B cell (primary cell): ENCODE measurements around the gene ENO2. TPM values are rescaled to one million over a fixed set of nuclear protein-coding genes. Genes with fewer than 3 reads are reported as not detected.

ENCODE experiments used
- ATAC-seq: fragments of 200-7000 bp; cut with Tn5 transposase; one replicate; pipeline ENCODE4 v1.10.0; 2021; ENCODE audit warnings: low read depth, mild to moderate bottlenecking, moderate number of reproducible peaks, moderate library complexity
- CTCF ChIA-PET: fragments of 350-600 bp; sonication (Branson Sonifier 250); formaldehyde crosslinking; loops from one replicate; lab custom pipeline; 2021; ENCODE audit warnings: antibody characterized with exemption, inconsistent platforms; lab: Charles Lee
- POLR2A ChIA-PET: fragments of 350-600 bp; sonication (Branson Sonifier 250); formaldehyde crosslinking; loops from one replicate; lab custom pipeline; 2021; ENCODE audit warnings: antibody characterized with exemption; lab: Charles Lee
- DNase-seq: peaks from one replicate; pipeline ENCODE4 v3.0.0; 2013
- H2AFZ ChIP-seq: 2 replicates; pipeline ENCODE4 v1.6.1; 2012; ENCODE audit warnings: mild to moderate bottlenecking, low read depth, low read length; ENCODE audit not compliant: insufficient read depth, poor library complexity, severe bottlenecking
- H3K27ac ChIP-seq, 2 donors: 1 replicate in 1 of 2; 2 replicates in 1 of 2; pipeline ENCODE4 v1.5.1; 2012 to 2013; ENCODE audit warnings: low read length in 2 of 2, mild to moderate bottlenecking in 2 of 2, moderate library complexity in 1 of 2
- H3K27me3 ChIP-seq, 4 experiments: fragments of 200-600 bp in 1 of 4; sonication (generic) in 1 of 4; replicated peaks in 1 of 4; 1 replicate in 2 of 4; 2 replicates in 2 of 4; pipeline versions ENCODE4 v1.6.1 to v1.7.0; 2013 to 2016; ENCODE audit warnings: low read length in 3 of 4, mild to moderate bottlenecking in 2 of 4, mixed read lengths in 1 of 4, moderate library complexity in 1 of 4; ENCODE audit not compliant: insufficient read depth in 4 of 4, control insufficient read depth in 3 of 4; ENCODE audit errors: control extremely low read depth in 1 of 4
- H3K36me3 ChIP-seq, 2 experiments: replicated peaks in 1 of 2; 1 replicate in 1 of 2; 2 replicates in 1 of 2; pipeline versions ENCODE4 v1.6.1 to v1.7.1; 2013; ENCODE audit warnings: low read length in 1 of 2; ENCODE audit not compliant: insufficient read depth in 2 of 2, control insufficient read depth in 1 of 2; ENCODE audit errors: control extremely low read depth in 1 of 2, extremely low read depth in 1 of 2
- H3K4me1 ChIP-seq, 2 donors: fragments of 200-600 bp in 1 of 2; sonication (generic) in 1 of 2; 1 replicate in 1 of 2; 2 replicates in 1 of 2; pipeline versions ENCODE4 v1.5.1 to v1.6.1; 2013 to 2017; ENCODE audit warnings: low read length in 2 of 2; ENCODE audit not compliant: control insufficient read depth in 2 of 2, insufficient read depth in 2 of 2
- H3K4me2 ChIP-seq: replicated peaks from 2 replicates; pipeline ENCODE3; 2012; ENCODE audit warnings: mild to moderate bottlenecking, low read depth, low read length; ENCODE audit not compliant: poor library complexity, severe bottlenecking
- H3K4me3 ChIP-seq, 5 experiments: fragments of 200-600 bp in 1 of 5; sonication (generic) in 1 of 5; 1 replicate in 3 of 5; 2 replicates in 2 of 5; pipeline versions ENCODE4 v1.5.1 to v1.7.0; 2011 to 2016; ENCODE audit warnings: low read length in 4 of 5, mild to moderate bottlenecking in 4 of 5, low read depth in 2 of 5, control low read depth in 1 of 5, moderate library complexity in 1 of 5; ENCODE audit not compliant: insufficient read depth in 1 of 5; ENCODE audit errors: control extremely low read depth in 1 of 5, extremely low read depth in 1 of 5
- H3K79me2 ChIP-seq: fragments of 200-600 bp; sonication (generic); one replicate; pipeline ENCODE4 v1.6.0; 2016; ENCODE audit warnings: low read length; ENCODE audit not compliant: control insufficient read depth, insufficient read depth
- H3K9ac ChIP-seq: fragments of 200-600 bp; sonication (generic); 2 replicates; pipeline ENCODE4 v1.6.1; 2017; ENCODE audit warnings: mild to moderate bottlenecking, low read length, moderate library complexity
- H3K9me3 ChIP-seq, 3 donors: one replicate each; pipeline versions ENCODE4 v1.6.1 to v1.7.1; 2013; ENCODE audit warnings: low read length in 2 of 3; ENCODE audit not compliant: control insufficient read depth in 2 of 3, insufficient read depth in 1 of 3; ENCODE audit errors: control extremely low read depth in 1 of 3
- H4K20me1 ChIP-seq: 2 replicates; pipeline ENCODE4 v1.6.0; 2012; ENCODE audit warnings: mild to moderate bottlenecking, low read length; ENCODE audit not compliant: insufficient read depth, control insufficient read depth, poor library complexity, severe bottlenecking
- H3K27ac Mint-ChIP-seq: one replicate; pipeline ENCODE4 v1.8.0; 2021; ENCODE audit warnings: mixed read lengths
- H3K27me3 Mint-ChIP-seq: one replicate; pipeline ENCODE4 v1.8.0; 2021; ENCODE audit warnings: mixed read lengths
- H3K4me1 Mint-ChIP-seq: one replicate; pipeline ENCODE4 v1.8.0; 2021; ENCODE audit warnings: mixed read lengths
- H3K4me3 Mint-ChIP-seq: one replicate; pipeline ENCODE4 v1.8.0; 2021; ENCODE audit warnings: mixed read lengths
- H3K9me3 Mint-ChIP-seq: one replicate; pipeline ENCODE4 v1.8.0; 2022; ENCODE audit warnings: mixed read lengths; ENCODE audit not compliant: insufficient read depth
- CTCF ChIP-seq: fragments of 200-600 bp; IDR thresholded peaks from one replicate; pipeline ENCODE4 v1.8.0; 2022; ENCODE audit warnings: antibody characterized with exemption, mild to moderate bottlenecking
- EZH2 ChIP-seq: IDR thresholded peaks from 2 replicates; pipeline ENCODE4 v1.6.1; 2012; ENCODE audit warnings: borderline replicate concordance, low read depth, mild to moderate bottlenecking, moderate library complexity, low read length; ENCODE audit not compliant: insufficient read depth, poor library complexity, severe bottlenecking
- WGBS: methylation state at CpG from one replicate; pipeline ENCODE4 v1.1.5; 2013; ENCODE audit warnings: missing lambda C conversion rate; ENCODE audit not compliant: insufficient coverage; 5-methylcytosine and 5-hydroxymethylcytosine counted together
- intact Hi-C: fragments of 100-400 bp; cut with micrococcal nuclease; formaldehyde crosslinking; loops from one replicate; pipeline ENCODE4 v1.10.0; 2022
- polyA plus RNA-seq: library from polyadenylated mRNA; depleted of rRNA; stranded (reverse); fragments of >200 nt; gene quantifications from 2 replicates; pipeline ENCODE4 v1.2.3, GENCODE V29; 2012
- total RNA-seq, 2 donors: library from RNA; stranded (reverse); fragments of 120-200 nt in 1 of 2; gene quantifications; 1 replicate in 1 of 2; 2 replicates in 1 of 2; pipeline versions ENCODE4 v1.2.3 to v1.2.4, GENCODE V29; 2013 to 2022

Gene ENO2
- total and polyA plus RNA-seq, 2 donors (not counting 1 experiment from before 2014, with no cell fraction given) = 42.5 to 55.3 TPM

GRCh38 chr12:6942331-6942665 is 27.9 kb downstream of the ENO2 start:
- H2AFZ ChIP-seq = no peak overlapping the region
- peaks cover 0 to 10% of the 10 kb centered on the region in 2 experiments for H3K36me3 ChIP-seq
- H3K4me1 Mint-ChIP-seq = peaks cover 58% of the 10 kb centered on the region
- H3K79me2 ChIP-seq = peaks cover 11% of the 10 kb centered on the region
- intact Hi-C loops = loop anchor here (10.0 kb wide), 1 partner anchor 307 kb away; the partner anchor contains the start of gene LPAR5
- ChIA-PET CTCF (interaction anchor here (2.5 to 16.6 kb wide), 5 partner anchors 10 to 73 kb away, joined by 16 to 944 read pairs (median 27); partner anchors contain the start of genes PTPN6 and SPSB2), POLR2A (interaction anchor here (2.6 to 18.5 kb wide), 2 partner anchors 16 to 28 kb away, joined by 8 to 662 read pairs; partner anchors contain the start of genes ENO2 and PTPN6)
- peak overlapping the region; percentile 97 for H3K27ac Mint-ChIP-seq
- peak overlapping the region in 1 of 2 donors; percentile 93 for H3K27ac ChIP-seq
- TF ChIP-seq EZH2 = no peak
- no peak for TF ChIP-seq CTCF
- DNase-seq = no peak
- no peaks in the 10 kb centered on the region for H3K27me3 Mint-ChIP-seq
- no peak overlapping the region for H3K4me3 ChIP-seq
- H3K4me1 ChIP-seq = peaks cover 38 to 60% of the 10 kb centered on the region in 2 donors
- 96% methylated on average over 11 of the region's 11 CpGs for WGBS
- ATAC-seq = no peak
- H3K9me3 ChIP-seq = no peaks in the 10 kb centered on the region
- no peak overlapping the region for H3K4me2 ChIP-seq
- no peak overlapping the region for H3K9ac ChIP-seq
- H3K4me3 Mint-ChIP-seq = peak overlapping the region; percentile 29
- H3K9me3 Mint-ChIP-seq = no peaks in the 10 kb centered on the region
- H3K27me3 ChIP-seq = no peaks in the 10 kb centered on the region
- no peaks in the 10 kb centered on the region for H4K20me1 ChIP-seq

- Mint-ChIP-seq H3K27me3 (no peaks in the 10 kb centered on the region), H3K9me3 (no peaks in the 10 kb centered on the region), H3K4me1 (peaks cover 59% of the 10 kb centered on the region), H3K27ac (peak overlapping the region; percentile 97), H3K4me3 (peak overlapping the region; percentile 97)
- ChIA-PET POLR2A (interaction anchor here (0.9 to 18.5 kb wide), 16 partner anchors 15 to 450 kb away, joined by 3 to 662 read pairs (median 5); partner anchors contain the start of genes C1RL, CDCA3, COPS7A and ENO2), CTCF (interaction anchor here (0.8 to 16.6 kb wide), 20 partner anchors 8 to 308 kb away, joined by 3 to 944 read pairs (median 9); partner anchors contain the start of genes C1RL, EMG1, LPCAT3 and MLF2)
- peak overlapping the region; percentile 99 for H3K4me2 ChIP-seq
- peak; percentile 52 for ATAC-seq
- peaks cover 11% of the 10 kb centered on the region for H3K79me2 ChIP-seq
- WGBS = 0% methylated on average over 8 of the region's 13 CpGs
- no peaks in the 10 kb centered on the region for H3K9me3 ChIP-seq
- peaks cover 45 to 67% of the 10 kb centered on the region in 2 donors for H3K4me1 ChIP-seq
- peaks cover 0 to 10% of the 10 kb centered on the region in 2 experiments for H3K36me3 ChIP-seq
- no peak for DNase-seq
- H2AFZ ChIP-seq = peak overlapping the region; percentile 72
- intact Hi-C loops = loop anchor here (10.0 kb wide), 1 partner anchor 309 kb away; the partner anchor contains the start of gene LPAR5
- peak overlapping the region; percentile 89 for H3K9ac ChIP-seq
- H3K27me3 ChIP-seq = no peaks in the 10 kb centered on the region
- H3K4me3 ChIP-seq = peak overlapping the region in 4 of 5 experiments; percentile 76 to 92 (median 80)
- H3K27ac ChIP-seq = peak overlapping the region; percentile 93 to 99
- TF ChIP-seq EZH2 (no peak), CTCF (no peak)
- no peaks in the 10 kb centered on the region for H4K20me1 ChIP-seq
These were observed 29.0 kb downstream of the ENO2 start for GRCh38 chr12:6943389-6943721.
